NCI-H187 treated with DMSO at 0.1 percent for 48 hours (cell line): ENCODE measurements around the gene PPP3R1.

Source experiments
- DNase-seq: peaks from one replicate; lab custom pipeline; 2025; lab: John Stamatoyannopoulos, UW

PPP3R1 gene

GRCh38 chr2:68141875-68142274, 110.5 kb downstream of the PPP3R1 start:
- DNase-seq = no peak

DNA sequence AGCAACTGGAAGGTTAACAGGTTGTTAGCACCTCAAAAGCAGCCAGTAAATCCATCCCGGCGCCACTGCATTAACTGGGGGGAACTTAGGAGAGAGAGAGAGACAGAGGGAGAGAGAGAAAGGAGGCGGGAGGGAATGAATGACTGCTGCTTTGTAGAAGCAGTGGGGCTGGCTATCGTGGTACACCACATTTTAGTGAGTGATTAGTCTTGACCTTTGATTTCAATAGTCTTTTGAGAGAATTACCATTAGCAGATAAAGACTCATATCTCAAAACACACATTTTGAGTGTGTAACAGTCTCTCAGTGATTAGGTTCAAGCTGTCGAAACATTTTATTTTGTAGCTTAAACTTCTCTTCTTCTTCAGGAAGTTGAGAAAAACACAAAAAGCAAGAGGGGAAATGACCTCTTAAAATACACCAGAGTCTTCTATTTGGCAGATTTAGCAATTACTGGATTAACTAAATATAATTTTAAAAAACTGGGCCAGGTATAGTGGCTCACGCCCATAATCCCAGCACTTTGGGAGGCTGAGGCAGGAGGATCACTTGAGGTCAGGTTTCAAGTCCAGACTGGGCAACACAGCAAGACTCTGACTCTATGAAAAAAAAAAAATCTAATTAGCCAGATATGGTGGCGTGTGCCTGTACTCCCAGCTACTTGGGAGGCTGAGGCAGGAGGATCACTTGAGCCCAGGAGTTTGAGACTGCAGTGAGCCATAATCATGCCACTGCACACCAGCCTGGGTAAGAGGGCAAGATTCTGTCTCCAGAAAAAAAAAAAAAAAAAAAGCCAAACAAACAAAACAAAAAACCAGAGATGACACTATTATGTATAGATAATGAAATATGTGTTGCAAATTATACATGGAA, 116.6 kb downstream of the PPP3R1 start:
- DNase-seq = no peak

DNA sequence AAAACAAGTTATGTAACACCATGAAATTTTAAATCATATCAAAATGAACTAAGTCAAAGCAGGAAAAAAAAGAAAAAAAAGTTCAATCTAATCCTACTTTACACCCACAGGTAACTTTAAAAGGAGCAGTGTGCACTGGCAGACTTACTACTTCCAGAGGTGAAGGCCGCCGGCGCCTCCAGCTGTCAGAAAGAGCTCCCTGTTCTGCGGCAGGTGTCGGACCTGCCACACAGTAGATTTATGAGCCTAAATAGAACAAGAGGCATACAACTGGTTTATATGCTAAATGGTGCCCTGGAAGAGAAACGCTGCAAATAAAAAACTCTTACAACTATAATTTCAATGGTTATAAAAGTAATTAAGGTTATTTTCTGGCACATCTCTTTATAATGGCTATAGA, 117.8 kb downstream of the PPP3R1 start:
- no peak for DNase-seq

GRCh38 chr2:68134120-68134519, 118.2 kb downstream of the PPP3R1 start:
- no peak for DNase-seq
